ENCODE data around the gene LPP. TPM values are rescaled to one million over a fixed set of nuclear protein-coding genes. Genes with fewer than 3 reads are reported as not detected.

The LPP gene
- total RNA-seq, 2 donors from 2014 or later, result 52.7 to 56.7 TPM

GRCh38 chr3:188299708-188300107 is 145.8 kb downstream of the LPP start:
- Mint-ChIP-seq H3K36me3 (no peaks in the 10 kb centered on the region), H3K9me3 (no peaks in the 10 kb centered on the region), H3K4me3 (peak overlapping the region; percentile 71), H3K27ac (peak overlapping the region; percentile 87 to 88), H3K27me3 (no peaks in the 10 kb centered on the region), H3K4me1 (ENCODE audit: low read depth in 2 of 2) (peaks cover 66 to 82% of the 10 kb centered on the region in 2 donors)
- no peak for DNase-seq (ENCODE audit: low spot score)
- ATAC-seq, result no peak

- DNase-seq (ENCODE audit: low spot score), result no peak
- H3K9me3 Mint-ChIP-seq, result no peaks in the 10 kb centered on the region
- ATAC-seq, result no peak
- H3K4me1 Mint-ChIP-seq (ENCODE audit: low read depth in 2 of 2), result peaks cover 53 to 68% of the 10 kb centered on the region in 2 donors
- H3K36me3 Mint-ChIP-seq, result no peaks in the 10 kb centered on the region
- peak overlapping the region; percentile 31 for H3K4me3 Mint-ChIP-seq
- H3K27me3 Mint-ChIP-seq, result no peaks in the 10 kb centered on the region
- H3K27ac Mint-ChIP-seq, result peak overlapping the region; percentile 27
These were observed 147.2 kb downstream of the LPP start for GRCh38 chr3:188301147-188301546.

GRCh38 chr3:188303286-188303799 is 149.4 kb downstream of the LPP start:
- peaks cover 43 to 55% of the 10 kb centered on the region in 2 donors for H3K4me1 Mint-ChIP-seq (ENCODE audit: low read depth in 2 of 2)
- ATAC-seq (no peak), DNase-seq (ENCODE audit: low spot score) (no peak)
- no peak overlapping the region for H3K4me3 Mint-ChIP-seq
- no peaks in the 10 kb centered on the region for H3K27me3 Mint-ChIP-seq
- no peaks in the 10 kb centered on the region for H3K36me3 Mint-ChIP-seq
- peak overlapping the region; percentile 1 to 69 for H3K27ac Mint-ChIP-seq
- no peaks in the 10 kb centered on the region for H3K9me3 Mint-ChIP-seq

- DNase-seq (ENCODE audit: low spot score) (no peak), ATAC-seq (no peak)
- H3K36me3 Mint-ChIP-seq, result no peaks in the 10 kb centered on the region
- H3K4me1 Mint-ChIP-seq (ENCODE audit: low read depth in 2 of 2), result peaks cover 44 to 55% of the 10 kb centered on the region in 2 donors
- no peaks in the 10 kb centered on the region for H3K27me3 Mint-ChIP-seq
- no peaks in the 10 kb centered on the region for H3K9me3 Mint-ChIP-seq
- H3K4me3 Mint-ChIP-seq, result no peak overlapping the region
- peak overlapping the region in 1 of 2 donors; percentile 25 for H3K27ac Mint-ChIP-seq
These were observed 149.9 kb downstream of the LPP start for GRCh38 chr3:188303823-188304222.

- Mint-ChIP-seq H3K36me3 (no peaks in the 10 kb centered on the region), H3K4me1 (ENCODE audit: low read depth in 2 of 2) (peaks cover 44 to 55% of the 10 kb centered on the region in 2 donors), H3K4me3 (no peak overlapping the region), H3K27me3 (no peaks in the 10 kb centered on the region), H3K27ac (peak overlapping the region in 1 of 2 donors; percentile 25), H3K9me3 (no peaks in the 10 kb centered on the region)
- DNase-seq (ENCODE audit: low spot score) (no peak), ATAC-seq (no peak)
These were observed 150.5 kb downstream of the LPP start for GRCh38 chr3:188304501-188304900.

- no peak overlapping the region for H3K27ac Mint-ChIP-seq
- no peaks in the 10 kb centered on the region for H3K27me3 Mint-ChIP-seq
- DNase-seq (ENCODE audit: low spot score) (no peak), ATAC-seq (no peak)
- peaks cover 49 to 60% of the 10 kb centered on the region in 2 donors for H3K4me1 Mint-ChIP-seq (ENCODE audit: low read depth in 2 of 2)
- H3K9me3 Mint-ChIP-seq, result peaks cover 2% of the 10 kb centered on the region
- no peak overlapping the region for H3K4me3 Mint-ChIP-seq
- peaks cover under 1% of the 10 kb centered on the region for H3K36me3 Mint-ChIP-seq
These were observed 151.3 kb downstream of the LPP start for GRCh38 chr3:188305220-188305619.

GRCh38 chr3:188306435-188307005 is 152.6 kb downstream of the LPP start:
- Mint-ChIP-seq H3K27ac (no peak overlapping the region), H3K4me1 (ENCODE audit: low read depth in 2 of 2) (peaks cover 51 to 62% of the 10 kb centered on the region in 2 donors), H3K27me3 (no peaks in the 10 kb centered on the region), H3K9me3 (peaks cover 5% of the 10 kb centered on the region), H3K36me3 (peaks cover 4% of the 10 kb centered on the region), H3K4me3 (no peak overlapping the region)
- no peak for DNase-seq (ENCODE audit: low spot score)
- no peak for ATAC-seq

- Mint-ChIP-seq H3K36me3 (peaks cover 4% of the 10 kb centered on the region), H3K27me3 (no peaks in the 10 kb centered on the region), H3K9me3 (peaks cover 5% of the 10 kb centered on the region), H3K4me1 (ENCODE audit: low read depth in 2 of 2) (peaks cover 33 to 40% of the 10 kb centered on the region in 2 donors), H3K4me3 (peak overlapping the region; percentile 79), H3K27ac (peak overlapping the region; percentile 85 to 93)
- peak; percentile 72 for DNase-seq (ENCODE audit: low spot score)
- peak; percentile 90 to 91 for ATAC-seq
These were observed 155.7 kb downstream of the LPP start for GRCh38 chr3:188309437-188310269.

- peaks cover 33 to 38% of the 10 kb centered on the region in 2 donors for H3K4me1 Mint-ChIP-seq (ENCODE audit: low read depth in 2 of 2)
- peaks cover 5% of the 10 kb centered on the region for H3K9me3 Mint-ChIP-seq
- ATAC-seq, result peak; percentile 36 to 63
- DNase-seq (ENCODE audit: low spot score), result no peak
- peaks cover 4% of the 10 kb centered on the region for H3K36me3 Mint-ChIP-seq
- H3K27ac Mint-ChIP-seq, result peak overlapping the region; percentile 85 to 93
- no peaks in the 10 kb centered on the region for H3K27me3 Mint-ChIP-seq
- H3K4me3 Mint-ChIP-seq, result peak overlapping the region; percentile 79
These were observed 156.3 kb downstream of the LPP start for GRCh38 chr3:188310270-188310710.

- H3K27ac Mint-ChIP-seq, result peak overlapping the region; percentile 19 to 33
- peaks cover under 1% of the 10 kb centered on the region for H3K9me3 Mint-ChIP-seq
These were observed 161.6 kb downstream of the LPP start for GRCh38 chr3:188315553-188315952.

GRCh38 chr3:188316021-188316722 is 162.2 kb downstream of the LPP start:
- Mint-ChIP-seq H3K4me1 (ENCODE audit: low read depth in 2 of 2) (peaks cover 17 to 20% of the 10 kb centered on the region in 2 donors), H3K27ac (peak overlapping the region; percentile 33 to 71), H3K36me3 (no peaks in the 10 kb centered on the region), H3K27me3 (no peaks in the 10 kb centered on the region), H3K9me3 (no peaks in the 10 kb centered on the region), H3K4me3 (peak overlapping the region; percentile 7)
- ATAC-seq (peak in 1 of 2 donors; percentile 43), DNase-seq (ENCODE audit: low spot score) (no peak)

More at GRCh38 chr3:188315553-188315952, 161.6 kb downstream of the LPP start:
- H3K27me3 Mint-ChIP-seq, result no peaks in the 10 kb centered on the region
- H3K4me3 Mint-ChIP-seq, result no peak overlapping the region
- peaks cover 21 to 23% of the 10 kb centered on the region in 2 donors for H3K4me1 Mint-ChIP-seq (ENCODE audit: low read depth in 2 of 2)
- no peak for ATAC-seq
- no peak for DNase-seq (ENCODE audit: low spot score)
- H3K36me3 Mint-ChIP-seq, result no peaks in the 10 kb centered on the region

GRCh38 chr3:188316723-188317070 is 162.7 kb downstream of the LPP start:
- DNase-seq (ENCODE audit: low spot score) (no peak), ATAC-seq (peak in 1 of 2 donors; percentile 38)
- H3K4me3 Mint-ChIP-seq, result peak overlapping the region; percentile 7
- no peaks in the 10 kb centered on the region for H3K27me3 Mint-ChIP-seq
- no peaks in the 10 kb centered on the region for H3K9me3 Mint-ChIP-seq
- no peaks in the 10 kb centered on the region for H3K36me3 Mint-ChIP-seq
- H3K4me1 Mint-ChIP-seq (ENCODE audit: low read depth in 2 of 2), result peaks cover 15 to 20% of the 10 kb centered on the region in 2 donors
- H3K27ac Mint-ChIP-seq, result peak overlapping the region; percentile 33 to 71

GRCh38 chr3:188319569-188319968 is 165.6 kb downstream of the LPP start:
- Mint-ChIP-seq H3K4me1 (ENCODE audit: low read depth in 2 of 2) (peaks cover 44 to 45% of the 10 kb centered on the region in 2 donors), H3K27ac (no peak overlapping the region), H3K27me3 (no peaks in the 10 kb centered on the region), H3K4me3 (no peak overlapping the region), H3K36me3 (peaks cover 4% of the 10 kb centered on the region), H3K9me3 (peaks cover 5% of the 10 kb centered on the region)
- DNase-seq (ENCODE audit: low spot score) (no peak), ATAC-seq (no peak)
